DMS79 (cell line): ENCODE measurements around the gene DPP6.

Source experiments
- DNase-seq: peaks from one replicate; lab custom pipeline; 2025; lab: John Stamatoyannopoulos, UW

Gene DPP6

DNA sequence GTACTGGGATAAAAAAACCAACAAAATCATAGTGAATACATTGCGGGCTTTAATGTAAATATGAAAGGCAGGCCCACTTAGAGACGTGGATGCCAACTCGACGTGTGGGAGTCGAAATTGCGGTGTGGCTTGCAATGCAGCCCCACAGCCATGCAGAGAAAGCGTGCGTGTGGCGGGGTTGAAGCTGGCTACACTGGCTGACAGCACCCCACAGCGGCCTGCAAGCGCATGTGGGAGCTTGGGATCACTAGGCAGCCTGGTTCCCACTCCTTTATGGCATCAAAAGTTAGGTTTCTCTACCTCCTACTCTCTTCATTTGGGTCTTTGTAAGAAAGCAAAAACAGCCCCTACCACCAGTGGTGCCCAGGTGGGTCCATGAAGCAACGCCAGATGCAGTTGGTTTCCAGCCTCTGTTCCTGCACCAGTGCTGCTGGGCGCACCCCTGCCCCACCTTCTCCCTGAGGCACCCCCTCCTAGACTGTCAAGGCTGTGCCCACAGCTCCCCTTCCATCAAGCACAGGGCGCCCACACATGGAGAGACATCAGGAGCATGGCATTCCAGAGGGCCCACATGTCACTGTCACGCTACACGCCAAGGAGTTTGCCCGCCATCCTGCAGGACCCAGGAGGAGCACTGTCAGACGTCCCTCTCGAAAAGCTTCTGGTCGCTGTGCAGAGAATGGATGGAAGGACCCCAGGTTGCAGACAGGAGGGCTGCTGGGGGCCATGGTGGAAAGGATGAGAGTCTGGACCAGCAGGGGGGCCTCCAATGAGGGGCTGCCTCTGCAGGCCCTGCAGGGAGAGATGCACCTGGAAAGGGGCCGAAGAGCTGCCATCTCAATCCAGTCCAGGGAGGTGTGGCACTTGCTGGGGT, 807.8 kb downstream of the DPP6 start:
- DNase-seq, result no peak

DNA sequence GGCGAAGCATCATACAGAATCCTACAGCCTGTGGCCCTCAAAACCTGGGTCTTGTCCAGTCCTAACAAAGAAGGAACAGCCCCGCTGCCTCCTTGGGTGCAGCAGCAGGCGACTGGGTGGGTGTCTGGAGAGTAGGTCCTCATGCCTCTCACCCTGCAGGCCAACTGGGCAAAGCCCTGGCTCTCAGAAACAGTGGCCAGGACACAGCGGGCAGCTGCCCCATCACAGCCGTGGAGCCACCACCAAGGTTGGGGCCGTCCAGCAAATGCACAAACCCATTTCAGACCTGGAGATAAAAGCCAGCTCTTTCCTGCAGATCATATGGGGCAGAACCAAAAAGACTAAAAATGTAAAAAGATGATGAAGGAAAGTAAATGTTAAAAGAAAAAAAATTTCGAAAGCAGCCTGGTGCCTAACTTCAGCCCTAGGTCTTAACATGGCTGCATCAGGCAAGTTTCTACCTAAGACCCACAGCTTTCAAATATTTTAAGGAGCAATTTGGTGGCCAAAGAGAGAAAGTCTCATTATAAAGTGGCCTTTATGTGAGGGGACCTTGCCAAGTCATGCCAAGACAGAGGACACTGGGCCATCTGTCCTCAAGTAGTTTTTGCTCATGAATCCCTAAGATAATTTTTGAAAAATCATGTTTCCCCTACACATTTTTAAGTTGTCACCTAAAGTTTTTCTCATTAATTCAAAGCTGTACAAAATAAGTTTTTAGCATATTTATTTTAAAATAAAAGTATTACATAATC, 808.6 kb downstream of the DPP6 start:
- no peak for DNase-seq

DNA sequence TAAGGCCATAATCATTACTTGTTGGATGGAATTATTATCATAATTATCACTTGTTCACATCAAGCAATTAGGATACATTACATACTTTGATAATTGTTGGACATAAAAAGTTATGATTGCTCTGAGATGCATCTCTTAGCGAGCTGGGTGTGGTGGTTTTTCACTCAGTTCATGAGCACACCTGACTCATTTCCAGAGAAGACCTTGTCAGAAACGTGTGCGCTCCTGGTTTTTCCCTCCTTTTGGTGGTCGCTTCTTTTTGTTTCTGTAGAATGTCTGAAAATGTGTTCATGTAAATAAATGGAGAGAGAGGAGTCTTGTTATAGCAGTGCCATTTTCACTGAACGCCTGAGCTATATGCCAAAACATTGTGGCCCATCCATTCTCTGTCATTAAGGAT, 809.4 kb downstream of the DPP6 start:
- DNase-seq, result no peak

DNA sequence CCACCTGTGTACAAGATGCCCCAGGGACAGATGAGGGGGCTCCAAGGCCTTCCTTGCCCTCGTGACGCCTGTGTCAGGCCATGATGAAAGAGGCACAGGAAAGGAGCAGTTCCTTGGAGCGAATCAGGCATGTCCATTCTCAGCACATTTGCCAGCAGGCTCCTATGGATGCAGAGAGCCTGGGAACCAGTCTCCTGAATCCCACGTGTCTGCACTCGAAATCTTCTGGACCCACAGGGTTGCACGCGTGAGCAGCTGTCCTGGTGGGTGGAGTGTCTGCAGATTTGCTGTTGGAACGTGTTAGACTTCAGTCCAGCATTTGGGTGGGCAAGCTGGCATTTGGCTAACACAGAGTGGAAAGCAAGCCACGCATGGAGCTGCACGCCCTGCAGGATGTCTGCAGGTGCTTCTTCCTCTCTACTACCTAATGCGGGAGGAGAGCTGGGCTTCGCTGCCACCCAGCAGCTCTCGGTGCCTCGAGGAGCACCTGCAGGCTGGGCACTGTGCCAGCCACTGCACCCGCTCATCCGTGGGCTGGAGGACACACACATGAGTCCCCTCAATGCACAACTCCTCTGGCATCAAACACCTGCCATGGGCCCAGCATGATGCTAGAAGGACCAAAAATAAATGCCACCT, 810.1 kb downstream of the DPP6 start:
- DNase-seq, result peak; percentile 72

DNA sequence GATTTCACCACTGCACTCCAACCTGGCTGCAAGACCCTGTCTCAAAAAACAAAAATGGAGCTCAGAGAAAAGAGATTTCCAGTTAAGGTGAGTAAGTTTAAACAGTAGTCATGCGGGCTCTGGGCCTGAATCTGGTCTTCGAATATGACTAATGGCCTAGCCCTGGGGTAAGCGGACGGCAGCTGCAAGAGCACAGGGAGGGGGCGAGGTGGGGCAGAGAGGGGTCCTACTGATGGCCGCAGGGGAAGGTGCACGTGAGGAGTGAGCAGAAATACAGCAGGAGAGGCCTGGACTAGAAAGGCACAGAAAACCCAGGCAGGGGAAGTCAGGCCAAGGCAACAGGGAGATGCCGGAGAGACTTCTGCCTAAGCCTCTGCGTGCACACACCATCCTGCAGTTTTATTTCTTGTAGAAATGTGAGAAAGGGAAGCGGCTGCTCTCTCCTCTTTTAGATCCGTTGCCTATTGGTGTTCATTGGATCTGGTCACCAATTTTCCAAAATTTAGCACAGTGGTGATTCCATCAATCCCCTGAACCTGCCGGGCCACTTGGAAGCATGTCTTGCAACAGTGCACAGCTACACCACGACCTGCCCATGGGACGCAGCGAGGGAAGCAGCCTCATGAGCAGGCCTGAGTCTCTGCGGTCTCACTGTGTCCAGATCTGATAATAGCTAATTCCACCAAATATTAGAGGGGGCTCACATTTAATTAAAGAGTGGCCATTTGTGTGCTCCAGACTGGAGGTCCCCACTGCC, 811.7 kb downstream of the DPP6 start:
- no peak for DNase-seq

DNA sequence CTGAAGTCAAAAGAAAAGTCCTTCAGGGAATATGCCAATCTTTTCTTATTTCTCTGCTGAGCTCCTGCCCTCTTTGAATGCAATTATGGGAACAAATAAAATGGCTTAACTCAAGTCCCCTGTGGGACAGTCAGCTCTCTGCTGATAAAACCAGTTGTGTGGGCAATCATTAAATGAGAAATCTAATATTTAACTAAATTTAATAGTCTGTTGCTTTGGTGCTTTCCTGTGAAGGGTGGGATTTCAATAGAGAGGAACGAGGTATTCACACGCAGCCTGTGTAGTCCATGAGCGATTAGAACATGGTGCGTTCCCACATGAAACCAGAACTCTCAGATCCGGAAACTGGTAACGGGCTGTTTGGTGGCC, 812.3 kb downstream of the DPP6 start:
- no peak for DNase-seq

DNA sequence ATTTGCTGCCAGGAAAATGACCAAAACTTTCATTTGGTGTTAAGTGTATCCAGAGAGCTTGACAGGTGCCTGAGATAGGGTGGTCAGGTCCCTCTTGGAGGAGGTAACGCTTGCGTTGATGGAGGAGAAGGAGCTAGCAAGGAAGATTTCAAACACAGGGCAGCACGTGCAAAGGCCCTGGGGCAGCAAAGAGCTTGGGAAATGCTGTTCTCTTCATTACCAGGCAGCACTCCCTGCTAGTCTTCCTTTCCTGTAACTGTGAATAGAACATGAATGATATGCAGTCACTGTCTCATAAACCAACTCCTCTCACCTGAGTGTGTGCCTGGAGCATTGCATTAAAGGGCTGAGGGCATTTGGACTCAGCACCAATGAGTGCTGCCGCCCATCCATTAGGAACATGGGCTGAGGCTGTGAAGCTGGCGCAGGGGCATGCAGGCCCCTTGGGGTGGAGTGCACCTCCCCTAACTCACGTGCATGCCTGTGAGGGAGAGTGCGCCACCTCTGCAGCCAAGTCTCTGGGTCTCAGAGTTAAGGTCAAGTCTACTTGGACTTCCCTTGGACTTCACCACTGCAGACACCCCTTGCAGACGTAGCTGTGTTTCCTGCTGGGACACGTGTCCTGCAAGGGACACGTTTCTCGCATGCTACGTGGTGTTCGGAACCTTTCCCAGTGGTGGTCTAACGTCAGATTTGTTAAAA, 813.9 kb downstream of the DPP6 start:
- DNase-seq, result no peak

DNA sequence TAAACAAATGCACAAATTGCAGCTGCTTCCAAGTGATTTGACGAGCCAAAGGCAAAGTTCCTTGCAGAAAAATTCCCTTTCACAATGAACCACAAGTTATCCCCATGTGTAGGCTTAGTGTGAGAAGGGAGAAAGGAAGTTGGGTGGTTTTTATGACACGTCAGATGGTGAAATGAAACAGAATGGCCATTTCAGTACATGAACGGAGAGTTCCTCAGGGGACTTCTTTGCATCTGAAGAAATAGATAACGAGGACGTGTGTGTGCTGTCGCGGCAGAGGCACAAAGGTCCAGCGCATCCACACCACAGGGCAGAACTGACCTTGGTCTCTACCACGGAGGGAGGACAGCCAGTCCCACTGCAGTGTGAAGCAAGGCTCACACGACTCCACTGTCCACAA, 814.9 kb downstream of the DPP6 start:
- no peak for DNase-seq

DNA sequence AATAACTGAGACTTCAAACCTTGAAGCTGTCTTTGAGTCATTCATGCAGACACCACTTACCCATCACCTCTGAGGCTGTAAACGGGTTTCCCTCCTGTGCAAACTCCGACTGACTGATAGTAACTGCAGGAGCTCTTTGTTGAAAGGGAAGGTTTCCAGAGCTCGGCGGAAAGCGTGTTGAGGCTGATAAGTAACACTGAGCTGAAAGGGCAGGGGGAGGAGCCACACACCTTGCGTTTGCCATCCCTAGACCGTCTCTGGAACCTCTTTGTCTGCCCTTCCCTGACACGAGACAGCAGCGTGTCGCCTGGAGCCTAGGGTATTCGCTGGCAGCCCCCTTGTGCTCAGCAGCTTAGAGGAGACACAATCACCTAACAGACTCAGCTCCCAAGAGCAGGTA, 816.7 kb downstream of the DPP6 start:
- DNase-seq, result no peak

DNA sequence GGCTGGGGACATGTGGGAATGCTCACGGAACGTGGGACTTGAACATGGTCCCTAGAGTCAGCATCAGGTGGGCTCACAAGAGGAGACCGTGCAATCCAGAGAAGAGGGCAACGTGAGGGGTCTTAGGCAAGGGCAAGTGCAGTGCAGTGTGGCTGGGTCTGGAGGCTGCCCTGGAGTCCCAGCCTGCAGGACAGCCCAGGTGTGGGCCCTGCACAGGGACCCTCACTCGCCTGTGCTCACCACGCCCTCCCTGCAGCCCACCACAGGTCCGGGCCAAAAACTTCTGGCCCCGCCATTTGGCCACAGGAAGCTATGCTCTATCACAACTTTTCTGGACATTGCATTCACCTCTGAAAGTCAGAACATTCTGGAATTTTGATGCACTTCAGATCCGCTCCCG, 817.2 kb downstream of the DPP6 start:
- DNase-seq, result no peak

DNA sequence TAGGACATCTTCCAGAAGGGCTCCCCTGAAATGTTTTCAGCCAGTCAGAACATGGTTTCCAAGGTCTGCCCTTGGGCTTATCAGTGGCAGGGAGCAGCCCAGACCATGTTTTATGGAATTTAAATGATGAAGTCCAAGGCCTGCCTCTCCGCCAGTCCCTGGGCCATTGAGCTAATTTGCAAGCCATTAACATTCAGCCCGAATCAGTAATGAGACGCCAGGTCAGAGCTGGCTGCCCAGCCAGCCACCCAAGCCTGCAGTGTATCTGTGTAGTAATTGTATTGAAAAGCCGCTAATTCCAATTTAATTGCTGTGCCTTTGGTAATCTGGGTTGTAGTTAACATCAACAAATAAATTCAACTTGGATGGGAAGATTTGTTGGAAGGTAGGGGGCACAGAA, 819.3 kb downstream of the DPP6 start:
- DNase-seq, result no peak

DNA sequence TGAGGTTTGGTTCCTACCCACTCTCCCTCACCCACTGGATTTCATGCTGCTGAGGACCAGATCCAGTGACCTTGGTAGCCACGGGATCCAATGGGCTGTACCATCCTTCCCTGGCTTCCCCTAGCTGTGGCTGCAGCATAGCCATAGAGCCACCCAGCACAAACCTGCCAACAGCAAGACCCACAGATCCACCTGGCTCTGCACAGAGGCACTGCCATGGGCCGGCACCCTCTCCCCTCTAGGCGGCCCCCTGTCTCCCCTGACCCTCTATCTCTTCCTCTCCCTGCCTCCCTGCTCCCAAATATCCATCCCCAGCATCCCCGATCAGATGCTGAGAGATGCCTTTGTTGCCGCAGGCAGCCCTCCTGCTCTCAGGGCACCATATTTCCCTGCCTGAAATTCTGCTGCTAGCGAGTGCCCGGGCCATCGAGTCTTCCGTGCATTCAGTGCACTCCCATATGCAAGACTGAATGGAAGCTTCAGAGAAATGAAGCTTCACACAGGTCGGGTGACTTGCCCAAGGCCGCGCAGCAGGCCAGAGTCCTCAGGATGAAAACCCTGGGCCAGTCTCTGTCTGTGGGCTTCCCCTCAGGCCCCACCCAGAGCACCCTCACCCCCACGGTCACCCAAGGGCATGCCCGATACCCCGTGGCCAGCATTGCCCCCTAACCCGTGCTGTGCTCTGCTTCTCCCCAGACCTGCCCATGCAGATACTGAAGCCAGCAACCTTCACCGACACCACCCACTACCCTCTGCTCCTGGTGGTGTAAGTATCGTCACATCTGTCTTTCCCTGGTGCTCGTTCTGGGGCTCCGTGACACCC, 819.9 kb downstream of the DPP6 start:
- DNase-seq, result no peak

DNA sequence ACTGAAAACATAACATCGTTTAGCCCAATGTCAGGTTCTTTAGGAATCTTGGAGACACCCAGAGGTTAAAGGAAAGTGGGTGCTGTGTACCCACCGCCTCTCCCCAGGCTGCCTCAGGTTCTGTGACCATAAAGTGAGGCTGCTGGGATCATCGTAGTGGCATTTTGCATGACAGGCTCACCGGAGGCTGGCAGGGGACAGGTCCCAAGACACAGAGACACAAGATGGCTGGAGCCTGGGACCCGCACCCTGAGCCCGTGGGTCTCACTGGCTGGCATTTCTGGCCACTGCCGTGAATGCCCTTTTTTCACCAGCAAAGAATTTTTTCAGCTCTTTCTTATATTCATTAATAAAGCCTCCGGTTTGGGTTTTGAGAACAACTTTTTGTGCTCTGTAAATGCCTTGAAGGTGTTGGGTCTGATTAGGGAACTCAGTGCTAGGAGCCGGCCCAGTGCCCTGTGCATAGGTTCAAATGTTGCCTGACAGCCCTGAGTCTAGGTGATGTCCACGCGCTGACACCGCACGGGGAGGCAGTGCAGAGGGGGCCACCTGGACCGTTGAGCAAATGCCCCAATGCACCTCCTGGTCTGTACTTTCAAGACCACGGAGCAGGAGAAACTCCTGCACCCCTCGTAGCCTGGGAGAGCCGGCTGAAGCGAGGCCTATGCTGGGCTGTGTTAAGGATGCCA, 820.8 kb downstream of the DPP6 start:
- DNase-seq, result no peak

DNA sequence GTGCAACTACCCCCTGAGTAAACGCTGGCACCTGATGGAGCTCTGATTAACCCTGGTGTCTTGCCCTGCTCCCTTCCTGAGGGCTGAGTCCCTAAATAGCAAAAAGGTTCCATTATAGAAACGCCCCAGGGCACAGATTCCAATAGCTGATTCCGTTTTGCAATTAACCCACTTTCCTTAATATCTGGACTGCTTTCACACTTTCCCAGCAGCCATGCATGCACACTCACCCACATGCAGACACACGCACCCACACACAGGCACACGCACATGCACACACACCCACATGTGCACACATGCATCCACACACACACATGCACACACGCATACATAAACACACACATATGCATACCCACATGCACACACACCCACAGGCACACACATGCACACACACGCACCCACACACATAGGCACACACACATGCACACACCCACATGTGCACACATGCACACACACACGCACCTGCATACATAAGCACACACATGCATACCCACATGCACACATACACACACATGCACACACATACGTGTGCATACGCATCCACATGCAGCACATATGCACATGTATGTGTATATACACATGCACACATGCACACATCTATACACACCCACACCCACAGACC, 821.4 kb downstream of the DPP6 start:
- DNase-seq, result no peak

DNA sequence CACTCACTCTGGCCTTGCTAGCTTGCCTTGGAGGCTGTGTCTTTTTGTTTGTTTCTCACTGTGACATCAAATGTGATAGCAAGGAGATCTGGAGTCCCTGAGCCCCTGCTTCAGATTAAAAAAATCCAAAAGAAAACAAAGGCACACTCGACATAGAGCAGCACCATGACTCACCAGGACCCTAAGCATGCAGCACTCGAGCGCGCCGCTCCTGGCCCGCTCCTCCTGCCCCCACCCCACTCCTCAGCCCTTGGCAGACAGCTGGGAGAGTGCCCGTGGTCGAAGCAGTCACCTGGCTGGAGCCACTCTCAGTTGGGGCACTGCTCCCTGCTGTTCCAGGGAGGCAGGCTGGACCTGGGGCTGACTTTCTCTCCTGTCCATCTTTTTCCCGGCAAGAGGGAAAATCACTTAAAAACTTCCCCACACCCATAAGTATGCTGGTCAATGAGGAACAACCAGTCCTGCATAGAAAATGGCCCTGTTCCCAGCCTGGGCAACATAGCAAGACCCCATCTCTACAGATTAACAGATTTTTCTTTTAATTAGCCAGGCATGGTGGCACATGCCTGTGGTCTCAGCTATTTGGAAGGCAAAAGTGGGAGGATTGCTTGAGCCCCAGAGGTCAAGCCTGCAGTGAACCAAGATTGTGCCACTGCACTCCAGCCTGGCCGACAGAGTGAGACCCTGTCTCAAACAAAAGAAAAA, 822.4 kb downstream of the DPP6 start:
- DNase-seq, result peak; percentile 46

DNA sequence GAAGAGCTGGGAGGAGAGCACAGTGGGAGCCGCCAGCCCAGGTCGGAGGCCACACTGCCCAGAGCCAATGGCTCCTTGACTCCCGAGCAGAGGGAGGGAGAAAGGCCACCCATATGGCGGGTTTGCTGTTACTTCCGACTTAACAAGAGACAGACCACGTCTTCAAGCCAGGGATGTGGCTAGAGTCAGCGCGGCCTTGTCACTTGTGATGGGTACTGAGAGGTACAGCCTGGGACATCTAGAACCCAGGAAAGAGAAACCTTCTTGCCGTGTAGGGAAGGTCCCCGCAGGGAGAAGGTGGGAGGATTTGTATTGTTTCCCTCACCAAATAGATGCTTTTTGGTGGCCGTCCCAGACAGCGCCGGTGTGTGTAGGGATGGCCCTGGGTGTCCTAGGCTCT, 823.1 kb downstream of the DPP6 start:
- DNase-seq, result no peak

DNA sequence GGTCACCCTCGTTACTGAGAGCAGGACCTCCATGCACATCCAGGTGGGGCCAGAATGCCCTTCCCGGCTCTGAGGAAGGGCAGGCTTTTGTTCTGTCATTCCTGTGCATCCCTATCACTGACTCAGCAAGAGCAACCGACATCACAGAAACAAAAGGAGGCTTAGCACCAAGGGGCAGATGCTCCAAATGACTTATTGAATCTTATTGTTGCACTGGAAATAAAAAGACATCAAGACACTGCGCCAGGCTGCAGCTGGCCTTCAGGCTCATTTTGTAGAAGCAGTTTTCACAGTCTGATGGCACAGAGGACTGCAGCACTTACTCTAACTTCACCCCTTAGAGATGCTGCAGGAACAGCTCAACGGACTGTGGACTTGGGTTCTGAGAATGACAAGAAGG, 824.3 kb downstream of the DPP6 start:
- DNase-seq, result no peak

DNA sequence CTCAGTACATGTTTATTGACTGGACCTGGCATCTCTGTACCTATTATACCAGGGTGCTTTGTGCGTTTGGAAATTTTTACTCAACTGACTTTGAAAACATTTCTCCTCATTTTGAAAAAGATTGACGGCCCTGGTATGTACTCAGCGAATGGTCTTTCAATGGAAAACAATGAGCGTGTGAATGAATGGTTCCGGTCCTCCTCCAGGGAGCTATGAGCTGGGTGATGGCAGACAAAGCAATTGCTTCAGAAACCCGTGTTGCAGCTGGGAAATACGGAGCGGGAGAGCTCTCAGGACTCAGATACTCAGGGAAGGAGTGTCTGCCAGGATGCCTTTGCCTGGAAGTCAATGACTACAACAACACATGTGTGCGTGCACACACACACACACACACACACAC, 824.8 kb downstream of the DPP6 start:
- DNase-seq, result no peak

DNA sequence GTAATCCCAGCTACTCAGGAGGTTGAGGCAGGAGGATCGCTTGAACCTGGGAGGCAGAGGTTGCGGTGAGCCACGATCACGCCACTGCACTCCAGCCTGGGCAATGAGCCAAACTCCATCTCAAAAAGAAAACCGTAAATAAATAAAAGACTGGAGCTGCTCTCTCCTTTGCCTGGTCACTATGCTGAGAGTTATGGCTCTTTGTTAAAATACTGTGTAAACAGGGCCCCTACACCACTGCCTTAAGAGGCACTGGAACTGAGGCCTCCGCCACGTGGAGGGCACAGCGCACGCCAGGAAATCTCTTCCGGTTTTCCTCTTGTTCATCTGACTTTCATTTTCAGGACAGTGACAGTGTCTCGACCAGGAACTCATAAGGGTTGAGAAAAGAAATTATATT, 827.4 kb downstream of the DPP6 start:
- DNase-seq, result peak; percentile 82
